ENCODE measurements around the gene ARHGAP15.

Gene ARHGAP15

GRCh38 chr2:143468341-143468888 is 339.2 kb downstream of the ARHGAP15 start:
- Histone ChIP-seq H3K9ac (ENCODE audit: insufficient read length) (no peak overlapping the region), H3K4me3 (no peak overlapping the region), H3K9me3 (ENCODE audit: low read depth, low read length) (no peaks in the 10 kb centered on the region; the same call in 1 of the 2 replicates), H3K36me3 (ENCODE audit: insufficient read depth, low read length) (no peaks in the 10 kb centered on the region), H3K27ac (no peak overlapping the region)
- TF ChIP-seq EZH2 (IDR thresholded peaks at IDR 0.05), result no peak
- no peak for TF ChIP-seq FOXP2 (optimal IDR thresholded peaks at IDR 0.05; ENCODE audit: control extremely low read depth, extremely low read length, insufficient read depth)
- TF ChIP-seq POLR2AphosphoS5 (IDR thresholded peaks at IDR 0.05; ENCODE audit: borderline replicate concordance, low read depth, low read length), result no peak
- DNase-seq (ENCODE audit: low read depth, low spot score), result no peak

- no peaks in the 10 kb centered on the region for H3K36me3 ChIP-seq (ENCODE audit: insufficient read depth, low read length)
- DNase-seq (ENCODE audit: low read depth, low spot score), result no peak
- no peaks in the 10 kb centered on the region; the same call in 1 of the 2 replicates for H3K9me3 ChIP-seq (ENCODE audit: low read depth, low read length)
- TF ChIP-seq FOXP2 (optimal IDR thresholded peaks at IDR 0.05; ENCODE audit: control extremely low read depth, extremely low read length, insufficient read depth) (no peak), POLR2AphosphoS5 (IDR thresholded peaks at IDR 0.05; ENCODE audit: borderline replicate concordance, low read depth, low read length) (no peak), EZH2 (IDR thresholded peaks at IDR 0.05) (no peak)
- H3K9ac ChIP-seq (ENCODE audit: insufficient read length), result no peak overlapping the region
- no peak overlapping the region for H3K4me3 ChIP-seq
- H3K27ac ChIP-seq, result no peak overlapping the region
Observed at GRCh38 chr2:143469323-143469722, 340.1 kb downstream of the ARHGAP15 start.

GRCh38 chr2:143471550-143471949 is 342.3 kb downstream of the ARHGAP15 start:
- TF ChIP-seq POLR2AphosphoS5 (IDR thresholded peaks at IDR 0.05; ENCODE audit: borderline replicate concordance, low read depth, low read length) (no peak), EZH2 (IDR thresholded peaks at IDR 0.05) (no peak), FOXP2 (optimal IDR thresholded peaks at IDR 0.05; ENCODE audit: control extremely low read depth, extremely low read length, insufficient read depth) (no peak)
- H3K36me3 ChIP-seq (ENCODE audit: insufficient read depth, low read length), result no peaks in the 10 kb centered on the region
- no peak overlapping the region for H3K4me3 ChIP-seq
- H3K9me3 ChIP-seq (ENCODE audit: low read depth, low read length), result no peaks in the 10 kb centered on the region; the same call in 1 of the 2 replicates
- no peak overlapping the region for H3K27ac ChIP-seq
- no peak for DNase-seq (ENCODE audit: low read depth, low spot score)
- H3K9ac ChIP-seq (ENCODE audit: insufficient read length), result no peak overlapping the region

GRCh38 chr2:143473216-143473615 is 344.0 kb downstream of the ARHGAP15 start:
- no peak for DNase-seq (ENCODE audit: low read depth, low spot score)
- Histone ChIP-seq H3K9me3 (ENCODE audit: low read depth, low read length) (no peaks in the 10 kb centered on the region; the same call in 1 of the 2 replicates), H3K9ac (ENCODE audit: insufficient read length) (no peak overlapping the region), H3K27ac (0 out of 2 replicates have a peak overlapping the region, but pooled peaks have one; percentile 49), H3K4me3 (no peak overlapping the region), H3K36me3 (ENCODE audit: insufficient read depth, low read length) (no peaks in the 10 kb centered on the region)
- TF ChIP-seq EZH2 (IDR thresholded peaks at IDR 0.05) (no peak), FOXP2 (optimal IDR thresholded peaks at IDR 0.05; ENCODE audit: control extremely low read depth, extremely low read length, insufficient read depth) (no peak), POLR2AphosphoS5 (IDR thresholded peaks at IDR 0.05; ENCODE audit: borderline replicate concordance, low read depth, low read length) (no peak)

- Histone ChIP-seq H3K9me3 (ENCODE audit: low read depth, low read length) (no peaks in the 10 kb centered on the region; the same call in 1 of the 2 replicates), H3K4me3 (no peak overlapping the region; the same call in 1 of the 2 replicates), H3K36me3 (ENCODE audit: insufficient read depth, low read length) (no peaks in the 10 kb centered on the region), H3K27ac (0 out of 2 replicates have a peak overlapping the region, but pooled peaks have one; percentile 49), H3K9ac (ENCODE audit: insufficient read length) (no peak overlapping the region)
- DNase-seq (ENCODE audit: low read depth, low spot score), result no peak
- TF ChIP-seq FOXP2 (optimal IDR thresholded peaks at IDR 0.05; ENCODE audit: control extremely low read depth, extremely low read length, insufficient read depth) (no peak), POLR2AphosphoS5 (IDR thresholded peaks at IDR 0.05; ENCODE audit: borderline replicate concordance, low read depth, low read length) (no peak), EZH2 (IDR thresholded peaks at IDR 0.05) (no peak)
Observed at GRCh38 chr2:143473820-143474219, 344.6 kb downstream of the ARHGAP15 start.

- H3K27ac ChIP-seq, result peak overlapping the region; percentile 48; the same call in 1 of the 2 replicates
- no peak overlapping the region for H3K4me3 ChIP-seq
- no peaks in the 10 kb centered on the region; the same call in 1 of the 2 replicates for H3K9me3 ChIP-seq (ENCODE audit: low read depth, low read length)
- no peak for TF ChIP-seq EZH2 (IDR thresholded peaks at IDR 0.05)
- TF ChIP-seq POLR2AphosphoS5 (IDR thresholded peaks at IDR 0.05; ENCODE audit: borderline replicate concordance, low read depth, low read length), result no peak
- no peak for TF ChIP-seq FOXP2 (optimal IDR thresholded peaks at IDR 0.05; ENCODE audit: control extremely low read depth, extremely low read length, insufficient read depth)
- DNase-seq (ENCODE audit: low read depth, low spot score), result no peak
- H3K9ac ChIP-seq (ENCODE audit: insufficient read length), result no peak overlapping the region
- H3K36me3 ChIP-seq (ENCODE audit: insufficient read depth, low read length), result no peaks in the 10 kb centered on the region
Observed at GRCh38 chr2:143474586-143474985, 345.4 kb downstream of the ARHGAP15 start.

- no peak overlapping the region for H3K9ac ChIP-seq (ENCODE audit: insufficient read length)
- H3K4me3 ChIP-seq, result peak overlapping the region; percentile 34; the same call in 1 of the 2 replicates
- TF ChIP-seq POLR2AphosphoS5 (IDR thresholded peaks at IDR 0.05; ENCODE audit: borderline replicate concordance, low read depth, low read length) (no peak), EZH2 (IDR thresholded peaks at IDR 0.05) (no peak), FOXP2 (optimal IDR thresholded peaks at IDR 0.05; ENCODE audit: control extremely low read depth, extremely low read length, insufficient read depth) (no peak)
- no peaks in the 10 kb centered on the region; the same call in 1 of the 2 replicates for H3K9me3 ChIP-seq (ENCODE audit: low read depth, low read length)
- H3K27ac ChIP-seq, result peak overlapping the region; percentile 48; the same call in 1 of the 2 replicates
- no peaks in the 10 kb centered on the region for H3K36me3 ChIP-seq (ENCODE audit: insufficient read depth, low read length)
- DNase-seq (ENCODE audit: low read depth, low spot score), result no peak
Observed at GRCh38 chr2:143475041-143475776, 346.0 kb downstream of the ARHGAP15 start.

GRCh38 chr2:143476336-143477087 is 347.3 kb downstream of the ARHGAP15 start:
- no peak overlapping the region for H3K27ac ChIP-seq
- no peak overlapping the region for H3K9ac ChIP-seq (ENCODE audit: insufficient read length)
- H3K9me3 ChIP-seq (ENCODE audit: low read depth, low read length), result no peaks in the 10 kb centered on the region; the same call in 1 of the 2 replicates
- no peak overlapping the region for H3K4me3 ChIP-seq
- DNase-seq (ENCODE audit: low read depth, low spot score), result no peak
- no peaks in the 10 kb centered on the region for H3K36me3 ChIP-seq (ENCODE audit: insufficient read depth, low read length)
- TF ChIP-seq FOXP2 (optimal IDR thresholded peaks at IDR 0.05; ENCODE audit: control extremely low read depth, extremely low read length, insufficient read depth), result no peak
- TF ChIP-seq POLR2AphosphoS5 (IDR thresholded peaks at IDR 0.05; ENCODE audit: borderline replicate concordance, low read depth, low read length), result no peak
- no peak for TF ChIP-seq EZH2 (IDR thresholded peaks at IDR 0.05)
